Endodermal cell (in vitro differentiated cells): Measurements from ENCODE around the gene TUBB2A. TPM values are rescaled to one million over a fixed set of nuclear protein-coding genes. Genes with fewer than 3 reads are reported as not detected.

Experiments
- DNase-seq: peaks from one replicate; pipeline ENCODE4 v3.0.0-alpha.2; 2017
- H3K27ac ChIP-seq: 2 replicates; pipeline ENCODE4 v1.5.1; 2013; ENCODE audit warnings: mild to moderate bottlenecking, low read depth, low read length, moderate library complexity
- H3K27me3 ChIP-seq: 2 replicates; pipeline ENCODE4 v1.6.1; 2013; ENCODE audit warnings: mild to moderate bottlenecking, low read length, moderate library complexity; ENCODE audit not compliant: insufficient read depth, control insufficient read depth, poor library complexity, severe bottlenecking
- H3K36me3 ChIP-seq: 2 replicates; pipeline ENCODE4 v1.7.0; 2013; ENCODE audit warnings: mild to moderate bottlenecking, low read length, moderate library complexity; ENCODE audit not compliant: control insufficient read depth, insufficient read depth
- H3K4me1 ChIP-seq: one replicate; pipeline ENCODE4 v1.7.0; 2013; ENCODE audit warnings: low read length; ENCODE audit not compliant: control insufficient read depth, insufficient read depth
- H3K4me3 ChIP-seq: 2 replicates; pipeline ENCODE4 v1.5.1; 2013; ENCODE audit warnings: mild to moderate bottlenecking, low read length, moderate library complexity
- H3K9ac ChIP-seq: 2 replicates; pipeline ENCODE4 v1.6.1; 2013; ENCODE audit warnings: mild to moderate bottlenecking, low read length, moderate library complexity; ENCODE audit not compliant: poor library complexity, severe bottlenecking; ENCODE audit errors: extremely low read depth
- H3K9me3 ChIP-seq: 2 replicates; pipeline ENCODE4 v1.6.1; 2013; ENCODE audit warnings: mild to moderate bottlenecking, low read length, moderate library complexity; ENCODE audit not compliant: control insufficient read depth
- H3K27ac Mint-ChIP-seq: 2 replicates; pipeline ENCODE4 v1.8.0; 2020; ENCODE audit warnings: mixed read lengths
- H3K27me3 Mint-ChIP-seq: 2 replicates; pipeline ENCODE4 v1.8.0; 2021; ENCODE audit warnings: mild to moderate bottlenecking, mixed read lengths; ENCODE audit not compliant: insufficient read depth
- H3K36me3 Mint-ChIP-seq: 2 replicates; pipeline ENCODE4 v1.8.0; 2020; ENCODE audit warnings: low read depth, mixed read lengths
- H3K4me1 Mint-ChIP-seq: 2 replicates; pipeline ENCODE4 v1.8.0; 2020; ENCODE audit warnings: mixed read lengths
- H3K4me3 Mint-ChIP-seq: 2 replicates; pipeline ENCODE4 v1.8.0; 2020; ENCODE audit warnings: mild to moderate bottlenecking, moderate library complexity, mixed read lengths
- H3K9me3 Mint-ChIP-seq: 2 replicates; pipeline ENCODE4 v1.8.0; 2020; ENCODE audit warnings: mild to moderate bottlenecking, mixed read lengths
- WGBS, 2 experiments: methylation state at CpG; one replicate each; pipeline versions ENCODE4 v1.1.5 to v1.1.7; 2013; ENCODE audit warnings: missing lambda C conversion rate in 2 of 2, mixed read lengths in 1 of 2; ENCODE audit not compliant: insufficient coverage in 1 of 2, insufficient read length in 1 of 2; 5-methylcytosine and 5-hydroxymethylcytosine counted together
- total RNA-seq, 2 donors: library from RNA; stranded (reverse); fragmentation: NEBNext Ultra II Directional in 1 of 2; extraction: Animal tissue kit (Norgen Biotek cat#: 25700) in 1 of 2; gene quantifications; 2 replicates in 1 of 2; 3 replicates in 1 of 2; pipeline ENCODE4 v1.2.1, GENCODE V29; 2021
- TF ChIP-seq, protein P1 (sequence below): fragments of 200-600 bp; sonication (generic); conservative IDR thresholded peaks from 2 replicates; pipeline ENCODE4 v1.5.0; 2021; ENCODE audit warnings: antibody characterized with exemption, mild to moderate bottlenecking

The TUBB2A gene
- total RNA-seq, 2 donors from 2014 or later: 262 to 297 TPM

DNA sequence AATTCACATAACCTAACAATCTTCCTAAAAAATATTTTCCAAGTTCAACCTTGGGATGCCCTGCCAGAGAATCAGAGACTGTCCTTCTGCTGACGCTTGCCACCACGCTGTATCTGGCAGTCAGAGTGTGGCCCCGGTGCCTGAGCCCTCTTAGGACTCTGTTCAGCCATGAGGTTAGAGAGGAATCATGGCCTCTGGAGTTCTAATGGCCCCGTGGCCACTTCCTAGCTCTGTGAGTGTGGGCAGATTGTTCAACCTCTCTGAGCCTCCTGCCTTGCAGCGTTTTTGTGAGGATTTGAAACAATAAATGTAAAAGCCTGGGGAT lies 36.6 kb downstream of the TUBB2A start:
- Mint-ChIP-seq H3K4me1 (peaks cover 14% of the 10 kb centered on the region), H3K27ac (no peak overlapping the region), H3K4me3 (no peak overlapping the region), H3K36me3 (no peaks in the 10 kb centered on the region), H3K27me3 (no peaks in the 10 kb centered on the region), H3K9me3 (no peaks in the 10 kb centered on the region)
- H3K4me3 ChIP-seq: no peak overlapping the region
- no peaks in the 10 kb centered on the region for H3K9me3 ChIP-seq
- peaks cover 3% of the 10 kb centered on the region for H3K36me3 ChIP-seq
- DNase-seq: no peak
- H3K27ac ChIP-seq: no peak overlapping the region
- TF ChIP-seq, protein P1, sequence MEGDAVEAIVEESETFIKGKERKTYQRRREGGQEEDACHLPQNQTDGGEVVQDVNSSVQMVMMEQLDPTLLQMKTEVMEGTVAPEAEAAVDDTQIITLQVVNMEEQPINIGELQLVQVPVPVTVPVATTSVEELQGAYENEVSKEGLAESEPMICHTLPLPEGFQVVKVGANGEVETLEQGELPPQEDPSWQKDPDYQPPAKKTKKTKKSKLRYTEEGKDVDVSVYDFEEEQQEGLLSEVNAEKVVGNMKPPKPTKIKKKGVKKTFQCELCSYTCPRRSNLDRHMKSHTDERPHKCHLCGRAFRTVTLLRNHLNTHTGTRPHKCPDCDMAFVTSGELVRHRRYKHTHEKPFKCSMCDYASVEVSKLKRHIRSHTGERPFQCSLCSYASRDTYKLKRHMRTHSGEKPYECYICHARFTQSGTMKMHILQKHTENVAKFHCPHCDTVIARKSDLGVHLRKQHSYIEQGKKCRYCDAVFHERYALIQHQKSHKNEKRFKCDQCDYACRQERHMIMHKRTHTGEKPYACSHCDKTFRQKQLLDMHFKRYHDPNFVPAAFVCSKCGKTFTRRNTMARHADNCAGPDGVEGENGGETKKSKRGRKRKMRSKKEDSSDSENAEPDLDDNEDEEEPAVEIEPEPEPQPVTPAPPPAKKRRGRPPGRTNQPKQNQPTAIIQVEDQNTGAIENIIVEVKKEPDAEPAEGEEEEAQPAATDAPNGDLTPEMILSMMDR: no peak
- no peak overlapping the region for H3K9ac ChIP-seq
- H3K27me3 ChIP-seq: no peaks in the 10 kb centered on the region
- no peaks in the 10 kb centered on the region for H3K4me1 ChIP-seq
- 95% methylated on average over 3 to 5 of the region's 5 CpGs for WGBS, 2 experiments

DNA sequence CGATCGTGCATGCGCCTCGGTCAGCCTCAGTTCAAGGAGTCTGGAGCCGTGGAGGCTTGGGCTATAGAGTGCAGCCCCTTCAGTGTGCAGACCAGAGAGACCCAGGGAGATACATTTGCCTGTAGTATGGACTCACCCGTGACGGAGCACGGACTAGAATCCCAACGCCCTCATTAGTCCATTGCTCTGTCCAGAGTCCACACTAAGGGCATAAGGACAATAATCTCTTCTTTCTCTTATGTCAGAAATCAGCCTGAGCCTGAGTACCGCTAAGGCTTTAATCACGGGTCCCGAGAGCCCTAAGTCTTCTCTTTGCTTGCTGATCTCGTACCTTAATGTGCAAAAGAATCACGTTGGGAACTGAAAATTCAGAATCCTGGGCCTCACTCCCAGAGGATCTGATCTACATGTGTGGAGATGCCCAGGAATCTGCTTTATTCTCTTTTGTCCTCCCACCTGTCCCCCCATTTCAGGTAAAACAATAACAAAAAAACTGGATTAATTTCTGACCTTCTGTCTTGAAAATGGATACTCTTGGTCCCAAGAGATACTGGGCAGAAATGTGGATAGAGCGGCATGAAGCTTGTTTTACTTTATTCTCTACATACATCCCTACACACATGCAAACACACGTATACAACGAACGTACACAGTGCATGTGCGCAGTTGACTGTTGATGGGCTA lies 38.2 kb downstream of the TUBB2A start:
- Mint-ChIP-seq H3K27ac (peak overlapping the region; percentile 87), H3K36me3 (peaks cover 2% of the 10 kb centered on the region), H3K27me3 (no peaks in the 10 kb centered on the region), H3K4me3 (peak overlapping the region; percentile 81), H3K9me3 (no peaks in the 10 kb centered on the region), H3K4me1 (peaks cover 14% of the 10 kb centered on the region)
- no peaks in the 10 kb centered on the region for H3K9me3 ChIP-seq
- WGBS, 2 experiments: 25 to 26% methylated on average over 17 to 19 of the region's 19 CpGs
- no peak for DNase-seq
- no peaks in the 10 kb centered on the region for H3K4me1 ChIP-seq
- H3K27me3 ChIP-seq: no peaks in the 10 kb centered on the region
- H3K36me3 ChIP-seq: peaks cover 10% of the 10 kb centered on the region
- peak overlapping the region; percentile 97 for H3K27ac ChIP-seq
- TF ChIP-seq, protein P1: no peak
- peak overlapping the region; percentile 56 for H3K9ac ChIP-seq
- peak overlapping the region; percentile 98 for H3K4me3 ChIP-seq

DNA sequence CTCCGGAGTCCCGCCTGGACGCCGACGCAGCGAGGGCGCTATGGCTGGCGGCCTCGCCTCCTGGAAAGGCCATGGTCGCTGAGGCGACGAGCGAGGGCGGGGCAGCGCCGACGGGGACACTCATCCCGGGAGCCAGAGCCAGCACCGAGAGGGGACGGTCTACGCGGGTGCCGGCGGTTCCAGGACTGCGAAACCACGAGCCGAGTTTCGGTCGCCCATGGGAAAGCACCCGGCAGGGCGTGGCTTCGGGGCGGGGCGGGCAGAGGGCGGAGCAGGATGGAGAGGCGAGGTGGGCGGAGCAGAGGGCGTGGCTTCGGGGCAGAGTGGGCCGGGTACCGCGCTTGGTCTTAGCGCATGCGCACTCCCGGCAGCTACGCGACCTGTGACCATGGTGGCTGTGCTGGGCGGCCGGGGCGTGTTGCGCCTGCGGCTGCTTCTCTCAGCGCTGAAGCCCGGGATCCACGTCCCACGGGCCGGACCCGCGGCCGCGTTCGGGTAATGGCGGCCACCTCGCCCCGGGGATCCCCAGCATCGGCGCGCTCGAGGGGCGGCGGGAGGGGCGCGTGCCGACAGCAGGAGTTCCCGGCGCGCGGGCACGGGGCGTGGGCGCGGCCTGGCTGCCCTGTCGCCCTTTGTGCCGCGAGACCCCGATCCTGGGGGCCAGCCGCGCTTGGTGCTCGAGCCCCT lies 38.8 kb downstream of the TUBB2A start, which contains the start of gene BPHL:
Gene BPHL (plus strand): TSS at position 359 of the 687 bp plus-strand sequence. CDS start 30 bp downstream, at position 389.
- H3K27me3 ChIP-seq: no peaks in the 10 kb centered on the region
- Mint-ChIP-seq H3K9me3 (no peaks in the 10 kb centered on the region), H3K36me3 (peaks cover 5% of the 10 kb centered on the region), H3K4me1 (peaks cover 14% of the 10 kb centered on the region), H3K4me3 (peak within 1 kb of the TSS; percentile 81), H3K27me3 (no peaks in the 10 kb centered on the region), H3K27ac (peak within 1 kb of the TSS; percentile 92)
- 0 to 1% methylated on average over 49 to 89 of the region's 89 CpGs for WGBS, 2 experiments
- H3K4me3 ChIP-seq: peak within 1 kb of the TSS; percentile 98
- H3K9ac ChIP-seq: peak within 1 kb of the TSS; percentile 56
- H3K9me3 ChIP-seq: no peaks in the 10 kb centered on the region
- H3K36me3 ChIP-seq: peaks cover 13% of the 10 kb centered on the region
- DNase-seq: peak; percentile 99
- H3K27ac ChIP-seq: peak within 1 kb of the TSS; percentile 97
- TF ChIP-seq, protein P1: no peak
- no peaks in the 10 kb centered on the region for H3K4me1 ChIP-seq
